ENCODE measurements around the gene GSTT2.
"Not testable (repeated sequence)": the region's sequence is repeated elsewhere in the genome, so short reads cannot be mapped to it uniquely, and the experiment has no call there.

- not testable (repeated sequence) for TF ChIP-seq CTCF, POLR2A (IDR thresholded peaks at IDR 0.05)
These were observed 30.2 kb upstream of the GSTT2 start for GRCh38 chr22:23949764-23950163.
